H1 (cell line): ENCODE results near the gene LCN9. TPM values are rescaled to one million over a fixed set of nuclear protein-coding genes. Genes with fewer than 3 reads are reported as not detected.

Experiments
- ASH2L ChIP-seq: fragments of 200-600, 300-600 bp; sonication (generic); IDR thresholded peaks from one replicate; pipeline ENCODE4 v1.7.1; 2017; ENCODE audit warnings: low read length
- CHD1 ChIP-seq: IDR thresholded peaks from 2 replicates; pipeline ENCODE4 v1.6.1; 2012; ENCODE audit warnings: low read depth, low read length, improper control_type of control experiment
- CHD7 ChIP-seq: fragments of 300-600 bp; sonication (generic); IDR thresholded peaks from 2 replicates; pipeline ENCODE4 v1.7.1; 2012; ENCODE audit warnings: low read length, moderate library complexity, mild to moderate bottlenecking, inconsistent platforms; ENCODE audit not compliant: insufficient replicate concordance
- CTBP2 ChIP-seq: IDR thresholded peaks from 2 replicates; pipeline ENCODE4 v1.7.0; 2011; ENCODE audit warnings: borderline replicate concordance, mild to moderate bottlenecking, moderate library complexity, mixed read lengths, low read length; ENCODE audit not compliant: insufficient read depth, insufficient read length
- EP300 ChIP-seq, 2 experiments: IDR thresholded peaks; 1 replicate in 1 of 2; 2 replicates in 1 of 2; pipeline ENCODE4 v1.6.1; 2011 to 2012; ENCODE audit warnings: low read depth in 2 of 2, low read length in 2 of 2, mild to moderate bottlenecking in 2 of 2, borderline replicate concordance in 1 of 2, inconsistent platforms in 1 of 2, moderate library complexity in 1 of 2
- KDM5A ChIP-seq: fragments of 200-600 bp; IDR thresholded peaks from 2 replicates; pipeline ENCODE4 v1.7.1; 2012; ENCODE audit warnings: mild to moderate bottlenecking, low read length, inconsistent platforms, mixed read lengths
- MAFK ChIP-seq: IDR thresholded peaks from 2 replicates; pipeline ENCODE4 v1.6.1; 2012; ENCODE audit warnings: low read depth, mild to moderate bottlenecking, improper control_type of control experiment, low read length
- POLR2A ChIP-seq, 2 experiments: IDR thresholded peaks; 1 replicate in 1 of 2; 2 replicates in 1 of 2; pipeline ENCODE4 v1.6.1; 2011; ENCODE audit warnings: low read depth in 2 of 2, low read length in 2 of 2, mild to moderate bottlenecking in 2 of 2; ENCODE audit errors: control extremely low read depth in 1 of 2
- SP1 ChIP-seq: IDR thresholded peaks from 2 replicates; pipeline ENCODE4 v1.6.1; 2011; ENCODE audit warnings: low read depth, low read length
- SP2 ChIP-seq: IDR thresholded peaks from 2 replicates; pipeline ENCODE4 v1.6.1; 2012; ENCODE audit warnings: mild to moderate bottlenecking, low read length, inconsistent platforms
- SP4 ChIP-seq: IDR thresholded peaks from 2 replicates; pipeline ENCODE4 v1.6.1; 2012; ENCODE audit warnings: low read length, inconsistent platforms
- TCF12 ChIP-seq: IDR thresholded peaks from 2 replicates; pipeline ENCODE4 v1.6.1; 2011; ENCODE audit warnings: low read depth, mild to moderate bottlenecking, low read length
- polyA plus RNA-seq, 7 experiments: library from polyadenylated mRNA; depleted of rRNA in 3 of 7; stranded (reverse) in 5 of 7; unstranded in 2 of 7; fragments of >200 nt in 5 of 7; fragments of 200-250 nt in 2 of 7; gene quantifications; 1 replicate in 5 of 7; 2 replicates in 1 of 7; 4 replicates in 1 of 7; pipeline versions ENCODE4 v1.2.1 to v1.2.3, GENCODE V29; 2011 to 2013; ENCODE audit warnings: missing spikeins in 2 of 7, mixed read lengths in 2 of 7
- total RNA-seq: library from RNA; stranded (reverse); fragmentation: NEBNext Ultra II Directional; extraction: Animal tissue kit (Norgen Biotek cat#: 25700); gene quantifications from 2 replicates; pipeline ENCODE4 v1.2.1, GENCODE V29; 2021

Gene LCN9
- total and polyA plus RNA-seq, 2 of the 8 experiments (the other 6 are each of a cell fraction or from before 2014, with no cell fraction given): 2.3 to 3.1 TPM

- TF ChIP-seq CHD7 (no peak), CTBP2 (no peak), TCF12 (no peak), POLR2A (IDR thresholded peaks at IDR 0.05; ENCODE audit: control extremely low read depth in 1 of 2, low read depth in 2 of 2, low read length in 2 of 2) (no peak), ASH2L (no peak), KDM5A (no peak), SP2 (no peak), EP300 (IDR thresholded peaks at IDR 0.05; ENCODE audit: borderline replicate concordance in 1 of 2, low read depth in 2 of 2, low read length in 2 of 2) (no peak), CHD1 (no peak), MAFK (no peak), SP4 (no peak), SP1 (no peak)
Observed at GRCh38 chr9:135690836-135691570, 27.9 kb downstream of the LCN9 start (continued).
